Hepatocyte (in vitro differentiated cells): ENCODE results near the gene CFAP70.

Experiments
- EZH2 ChIP-seq: fragments of 200-600 bp; sonication (generic); IDR thresholded peaks from 2 replicates; pipeline ENCODE4 v1.6.1; 2016; ENCODE audit warnings: antibody characterized with exemption, mild to moderate bottlenecking, borderline replicate concordance
- EZH2phosphoT487 ChIP-seq: fragments of 200-600 bp; sonication (generic); IDR thresholded peaks from one replicate; pipeline ENCODE4 v1.6.1; 2018; ENCODE audit warnings: antibody characterized with exemption, mild to moderate bottlenecking, low read depth, moderate library complexity; ENCODE audit not compliant: unreplicated experiment, severe bottlenecking
- TF ChIP-seq, protein P1 (sequence below): fragments of 200-600 bp; sonication (generic); IDR thresholded peaks from 2 replicates; pipeline ENCODE4 v1.5.1; 2016; ENCODE audit warnings: antibody characterized with exemption, mild to moderate bottlenecking; ENCODE audit not compliant: poor library complexity

GRCh38 chr10:73261362-73261995 lies 97.2 kb downstream of the CFAP70 start:
- TF ChIP-seq, protein P1, sequence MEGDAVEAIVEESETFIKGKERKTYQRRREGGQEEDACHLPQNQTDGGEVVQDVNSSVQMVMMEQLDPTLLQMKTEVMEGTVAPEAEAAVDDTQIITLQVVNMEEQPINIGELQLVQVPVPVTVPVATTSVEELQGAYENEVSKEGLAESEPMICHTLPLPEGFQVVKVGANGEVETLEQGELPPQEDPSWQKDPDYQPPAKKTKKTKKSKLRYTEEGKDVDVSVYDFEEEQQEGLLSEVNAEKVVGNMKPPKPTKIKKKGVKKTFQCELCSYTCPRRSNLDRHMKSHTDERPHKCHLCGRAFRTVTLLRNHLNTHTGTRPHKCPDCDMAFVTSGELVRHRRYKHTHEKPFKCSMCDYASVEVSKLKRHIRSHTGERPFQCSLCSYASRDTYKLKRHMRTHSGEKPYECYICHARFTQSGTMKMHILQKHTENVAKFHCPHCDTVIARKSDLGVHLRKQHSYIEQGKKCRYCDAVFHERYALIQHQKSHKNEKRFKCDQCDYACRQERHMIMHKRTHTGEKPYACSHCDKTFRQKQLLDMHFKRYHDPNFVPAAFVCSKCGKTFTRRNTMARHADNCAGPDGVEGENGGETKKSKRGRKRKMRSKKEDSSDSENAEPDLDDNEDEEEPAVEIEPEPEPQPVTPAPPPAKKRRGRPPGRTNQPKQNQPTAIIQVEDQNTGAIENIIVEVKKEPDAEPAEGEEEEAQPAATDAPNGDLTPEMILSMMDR = no peak
- TF ChIP-seq EZH2 (no peak), EZH2phosphoT487 (no peak)
